ENCODE results near the gene GABBR2.

- TF ChIP-seq, protein P1, sequence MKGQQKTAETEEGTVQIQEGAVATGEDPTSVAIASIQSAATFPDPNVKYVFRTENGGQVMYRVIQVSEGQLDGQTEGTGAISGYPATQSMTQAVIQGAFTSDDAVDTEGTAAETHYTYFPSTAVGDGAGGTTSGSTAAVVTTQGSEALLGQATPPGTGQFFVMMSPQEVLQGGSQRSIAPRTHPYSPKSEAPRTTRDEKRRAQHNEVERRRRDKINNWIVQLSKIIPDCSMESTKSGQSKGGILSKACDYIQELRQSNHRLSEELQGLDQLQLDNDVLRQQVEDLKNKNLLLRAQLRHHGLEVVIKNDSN (IDR thresholded peaks at IDR 0.05; ENCODE audit: borderline replicate concordance, low read depth): no peak
- TF ChIP-seq, protein P2, sequence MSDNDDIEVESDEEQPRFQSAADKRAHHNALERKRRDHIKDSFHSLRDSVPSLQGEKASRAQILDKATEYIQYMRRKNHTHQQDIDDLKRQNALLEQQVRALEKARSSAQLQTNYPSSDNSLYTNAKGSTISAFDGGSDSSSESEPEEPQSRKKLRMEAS (IDR thresholded peaks at IDR 0.05; ENCODE audit: low read depth): no peak
- no peak for TF ChIP-seq CTCF (IDR thresholded peaks at IDR 0.05)
- TF ChIP-seq EP300 (IDR thresholded peaks at IDR 0.05; ENCODE audit: borderline replicate concordance in 1 of 2, low read depth in 1 of 2, low read length in 1 of 2): no peak
- no peak for TF ChIP-seq RAD21 (IDR thresholded peaks at IDR 0.05; ENCODE audit: low read length)
- TF ChIP-seq YY1 (IDR thresholded peaks at IDR 0.05; ENCODE audit: low read depth): no peak
- TF ChIP-seq REST (IDR thresholded peaks at IDR 0.05; ENCODE audit: low read depth, low read length): no peak
- TF ChIP-seq POLR2AphosphoS5 (IDR thresholded peaks at IDR 0.05; ENCODE audit: low read depth, low read length): no peak
- no peak for TF ChIP-seq USF2 (IDR thresholded peaks at IDR 0.05; ENCODE audit: borderline replicate concordance, low read depth, low read length)
- no peak for TF ChIP-seq FOXJ3 (CRISPR knock-in tag; IDR thresholded peaks at IDR 0.05)
- TF ChIP-seq CHD2 (IDR thresholded peaks at IDR 0.05; ENCODE audit: low read length, partially characterized antibody): no peak
- no peak for TF ChIP-seq TAF1 (IDR thresholded peaks at IDR 0.05; ENCODE audit: borderline replicate concordance, low read depth, low read length)
- TF ChIP-seq, protein P3, sequence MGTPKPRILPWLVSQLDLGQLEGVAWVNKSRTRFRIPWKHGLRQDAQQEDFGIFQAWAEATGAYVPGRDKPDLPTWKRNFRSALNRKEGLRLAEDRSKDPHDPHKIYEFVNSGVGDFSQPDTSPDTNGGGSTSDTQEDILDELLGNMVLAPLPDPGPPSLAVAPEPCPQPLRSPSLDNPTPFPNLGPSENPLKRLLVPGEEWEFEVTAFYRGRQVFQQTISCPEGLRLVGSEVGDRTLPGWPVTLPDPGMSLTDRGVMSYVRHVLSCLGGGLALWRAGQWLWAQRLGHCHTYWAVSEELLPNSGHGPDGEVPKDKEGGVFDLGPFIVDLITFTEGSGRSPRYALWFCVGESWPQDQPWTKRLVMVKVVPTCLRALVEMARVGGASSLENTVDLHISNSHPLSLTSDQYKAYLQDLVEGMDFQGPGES (IDR thresholded peaks at IDR 0.05; ENCODE audit: low read depth, low read length): no peak
Measured at GRCh38 chr9:98599566-98600216, 109.0 kb downstream of the GABBR2 start.
